PFSK-1 (cell line): ENCODE results near the gene PLIN5.

Experiments
- FOXP2 ChIP-seq: optimal IDR thresholded peaks from 2 replicates; pipeline ENCODE3; 2011; ENCODE audit warnings: borderline replicate concordance, control low read depth, inconsistent platforms; ENCODE audit not compliant: insufficient read depth; ENCODE audit errors: extremely low read length, extremely low read depth
- POLR2AphosphoS5 ChIP-seq: IDR thresholded peaks from 2 replicates; pipeline ENCODE4 v1.6.1; 2012; ENCODE audit warnings: low read depth, mild to moderate bottlenecking, control low read depth, low read length, moderate library complexity
- SIN3A ChIP-seq: IDR thresholded peaks from 2 replicates; pipeline ENCODE4 v1.6.1; 2012; ENCODE audit warnings: mild to moderate bottlenecking, low read length, moderate library complexity, borderline replicate concordance; ENCODE audit not compliant: insufficient read depth
- TAF1 ChIP-seq: IDR thresholded peaks from 2 replicates; pipeline ENCODE4 v1.6.1; 2012; ENCODE audit warnings: low read length, control low read depth, borderline replicate concordance; ENCODE audit not compliant: insufficient read depth
- TF ChIP-seq, protein P1 (sequence below), 2 experiments: IDR thresholded peaks; 2 replicates each; pipeline versions ENCODE4 v1.6.1 to v1.8.0; 2011 to 2012; ENCODE audit warnings: low read depth in 2 of 2, low read length in 2 of 2, control low read depth in 1 of 2, inconsistent platforms in 1 of 2, mild to moderate bottlenecking in 1 of 2, moderate library complexity in 1 of 2; ENCODE audit not compliant: insufficient read depth in 1 of 2

PLIN5 gene

DNA sequence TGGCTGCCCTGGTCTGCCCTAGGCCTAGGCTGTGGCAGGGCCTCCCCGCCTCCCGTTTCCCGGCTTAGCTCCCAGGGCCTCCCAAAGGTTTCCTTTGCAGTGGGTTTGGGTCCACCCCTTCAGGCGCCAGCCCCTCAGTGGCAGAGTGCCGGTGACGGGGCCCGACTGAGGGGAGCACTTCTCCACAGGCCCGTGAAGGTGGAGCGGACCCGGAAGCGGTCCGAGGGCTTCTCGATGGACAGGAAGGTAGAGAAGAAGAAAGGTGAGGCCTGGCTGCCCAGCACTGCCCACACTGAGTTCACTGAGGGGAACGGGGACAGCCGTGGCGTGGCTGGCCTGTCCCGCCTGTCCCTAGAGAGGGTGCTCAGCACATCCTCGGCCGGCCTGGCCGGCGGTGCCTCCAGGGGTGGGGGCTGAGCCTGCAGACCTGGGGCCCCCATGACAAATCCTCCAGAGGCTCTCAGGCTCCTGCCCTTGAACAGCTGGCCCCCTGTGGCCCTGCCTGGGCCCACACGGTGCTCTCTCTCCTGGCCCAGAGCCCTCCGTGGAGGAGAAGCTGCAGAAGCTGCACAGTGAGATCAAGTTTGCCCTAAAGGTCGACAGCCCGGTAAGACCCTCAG is 37.1 kb downstream of the PLIN5 start:
- no peak for TF ChIP-seq TAF1
- TF ChIP-seq SIN3A = no peak
- TF ChIP-seq, protein P1, sequence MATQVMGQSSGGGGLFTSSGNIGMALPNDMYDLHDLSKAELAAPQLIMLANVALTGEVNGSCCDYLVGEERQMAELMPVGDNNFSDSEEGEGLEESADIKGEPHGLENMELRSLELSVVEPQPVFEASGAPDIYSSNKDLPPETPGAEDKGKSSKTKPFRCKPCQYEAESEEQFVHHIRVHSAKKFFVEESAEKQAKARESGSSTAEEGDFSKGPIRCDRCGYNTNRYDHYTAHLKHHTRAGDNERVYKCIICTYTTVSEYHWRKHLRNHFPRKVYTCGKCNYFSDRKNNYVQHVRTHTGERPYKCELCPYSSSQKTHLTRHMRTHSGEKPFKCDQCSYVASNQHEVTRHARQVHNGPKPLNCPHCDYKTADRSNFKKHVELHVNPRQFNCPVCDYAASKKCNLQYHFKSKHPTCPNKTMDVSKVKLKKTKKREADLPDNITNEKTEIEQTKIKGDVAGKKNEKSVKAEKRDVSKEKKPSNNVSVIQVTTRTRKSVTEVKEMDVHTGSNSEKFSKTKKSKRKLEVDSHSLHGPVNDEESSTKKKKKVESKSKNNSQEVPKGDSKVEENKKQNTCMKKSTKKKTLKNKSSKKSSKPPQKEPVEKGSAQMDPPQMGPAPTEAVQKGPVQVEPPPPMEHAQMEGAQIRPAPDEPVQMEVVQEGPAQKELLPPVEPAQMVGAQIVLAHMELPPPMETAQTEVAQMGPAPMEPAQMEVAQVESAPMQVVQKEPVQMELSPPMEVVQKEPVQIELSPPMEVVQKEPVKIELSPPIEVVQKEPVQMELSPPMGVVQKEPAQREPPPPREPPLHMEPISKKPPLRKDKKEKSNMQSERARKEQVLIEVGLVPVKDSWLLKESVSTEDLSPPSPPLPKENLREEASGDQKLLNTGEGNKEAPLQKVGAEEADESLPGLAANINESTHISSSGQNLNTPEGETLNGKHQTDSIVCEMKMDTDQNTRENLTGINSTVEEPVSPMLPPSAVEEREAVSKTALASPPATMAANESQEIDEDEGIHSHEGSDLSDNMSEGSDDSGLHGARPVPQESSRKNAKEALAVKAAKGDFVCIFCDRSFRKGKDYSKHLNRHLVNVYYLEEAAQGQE (IDR thresholded peaks at IDR 0.05; ENCODE audit: insufficient read depth in 1 of 2, low read depth in 2 of 2, low read length in 2 of 2) = no peak
- no peak for TF ChIP-seq FOXP2
- no peak for TF ChIP-seq POLR2AphosphoS5

DNA sequence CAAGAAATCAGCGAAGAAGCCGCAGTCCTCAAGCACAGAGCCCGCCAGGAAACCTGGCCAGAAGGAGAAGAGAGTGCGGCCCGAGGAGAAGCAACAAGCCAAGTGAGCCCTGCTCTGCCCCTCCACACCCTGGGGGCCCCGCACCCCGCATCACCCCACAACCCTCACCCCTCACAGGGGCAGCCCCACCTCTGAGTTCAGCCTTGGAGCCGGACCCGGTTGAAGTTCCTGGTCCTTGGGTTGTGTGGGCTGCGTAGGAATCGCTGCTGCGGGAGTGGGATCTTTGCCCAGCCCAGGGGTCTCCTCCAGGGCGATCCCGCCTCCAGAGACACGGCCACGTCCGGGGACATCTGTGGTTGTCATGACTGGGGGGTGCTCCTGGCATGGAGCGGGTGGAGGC is 38.7 kb downstream of the PLIN5 start:
- no peak for TF ChIP-seq FOXP2
- no peak for TF ChIP-seq TAF1
- TF ChIP-seq SIN3A = no peak
- TF ChIP-seq, protein P1 (IDR thresholded peaks at IDR 0.05; ENCODE audit: insufficient read depth in 1 of 2, low read depth in 2 of 2, low read length in 2 of 2) = no peak
- no peak for TF ChIP-seq POLR2AphosphoS5

DNA sequence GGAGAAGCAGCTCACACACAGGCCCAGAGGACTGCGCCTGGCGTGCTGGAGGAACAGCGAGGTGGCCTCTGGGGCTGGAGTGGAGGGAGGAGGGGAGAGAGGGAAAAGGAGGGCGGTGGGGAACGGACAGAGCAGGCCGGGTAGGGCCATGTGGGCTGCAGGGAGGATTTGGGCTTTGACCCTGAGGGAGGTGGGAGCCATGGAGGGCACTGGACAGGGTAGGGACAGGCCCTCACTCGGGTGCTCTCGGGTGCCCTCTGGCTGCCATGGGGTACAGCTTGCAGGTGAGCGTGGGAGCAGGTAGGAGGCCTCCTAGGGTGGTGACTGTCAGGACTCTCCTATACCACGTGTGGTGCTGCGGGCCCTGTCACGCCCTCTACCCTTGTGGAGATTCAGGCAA is 39.6 kb downstream of the PLIN5 start:
- TF ChIP-seq POLR2AphosphoS5 (no peak), FOXP2 (no peak), SIN3A (no peak), TAF1 (no peak)
- TF ChIP-seq, protein P1 (IDR thresholded peaks at IDR 0.05; ENCODE audit: insufficient read depth in 1 of 2, low read depth in 2 of 2, low read length in 2 of 2) = no peak

DNA sequence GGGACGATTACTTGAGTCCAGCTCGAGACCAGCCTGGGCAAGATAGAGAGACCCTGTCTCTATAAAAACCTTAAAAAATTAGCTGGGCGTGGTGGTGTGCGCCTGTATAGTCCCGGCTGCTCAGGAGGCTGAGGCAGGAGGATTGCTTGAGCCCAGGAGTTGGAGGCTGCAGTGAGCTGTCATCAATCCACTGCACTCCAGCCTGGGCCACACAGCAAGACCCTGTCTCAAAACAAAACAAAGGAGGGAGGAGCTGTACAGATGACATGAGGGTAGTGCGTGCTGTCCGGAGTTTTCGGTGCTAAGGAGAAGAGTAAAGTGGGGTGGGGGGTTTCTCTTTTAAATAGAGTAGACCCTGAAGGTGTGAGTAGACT is 40.3 kb downstream of the PLIN5 start:
- TF ChIP-seq POLR2AphosphoS5 (no peak), TAF1 (no peak), SIN3A (no peak), FOXP2 (no peak)
- TF ChIP-seq, protein P1 (IDR thresholded peaks at IDR 0.05; ENCODE audit: insufficient read depth in 1 of 2, low read depth in 2 of 2, low read length in 2 of 2) = no peak
